GM13977 (cell line): ENCODE results near the gene RIPK3.
A peak's percentile ranks its signal among the peaks of the same experiment; 100 is the strongest.

ENCODE experiments used
- DNase-seq: peaks from one replicate; pipeline ENCODE4 v3.0.0; 2012; ENCODE audit warnings: low spot score
- in situ Hi-C: fragments of 300-500 bp; cut with MboI; formaldehyde crosslinking; loops from one replicate; pipeline ENCODE4 v1.12.0; 2022; ENCODE audit warnings: low sequenced_read_pairs, low pct_unique_long_range_greater_than_20kb, mixed read lengths, inconsistent platforms; ENCODE audit not compliant: unreplicated experiment
- TF ChIP-seq, protein P1 (sequence below): IDR thresholded peaks from 2 replicates; pipeline ENCODE4 v1.5.1; 2012; ENCODE audit warnings: mild to moderate bottlenecking, control low read depth; ENCODE audit not compliant: insufficient read depth; ENCODE audit errors: extremely low read depth, missing control alignments

RIPK3 gene

DNA sequence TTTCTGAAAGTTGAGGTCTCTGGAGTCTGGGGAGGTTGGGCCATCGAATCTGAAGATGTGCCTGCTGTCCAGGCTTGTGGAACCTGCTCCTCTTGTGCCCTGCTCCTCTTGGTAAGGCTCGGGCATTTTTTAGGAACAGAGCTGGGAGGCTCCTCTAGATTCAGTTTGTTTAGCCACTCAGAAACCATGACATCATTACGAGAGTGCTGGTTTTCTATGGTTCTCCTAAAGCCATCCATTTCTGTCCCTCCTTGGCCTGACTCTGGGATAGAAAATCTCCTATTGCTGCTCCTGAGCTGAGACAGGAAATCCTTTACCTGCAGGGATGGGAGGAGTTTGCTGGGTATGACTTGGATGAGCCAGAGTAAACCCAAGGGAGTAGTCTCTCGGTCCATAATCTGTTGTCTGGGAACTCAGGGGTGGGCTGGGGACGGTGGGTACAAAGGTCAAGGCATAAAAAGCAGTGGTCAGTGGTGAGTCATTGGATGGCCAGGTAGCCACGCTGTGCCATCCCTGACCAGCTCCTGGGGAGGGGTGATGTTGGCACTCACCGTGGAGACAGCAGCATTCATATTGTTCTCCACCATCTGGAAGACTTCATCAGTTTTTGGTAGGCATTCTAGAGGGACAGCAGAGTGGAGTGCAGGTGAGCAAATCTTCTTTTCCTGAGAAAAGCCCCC lies 2.5 kb downstream of the RIPK3 start:
- peak; percentile 5 for DNase-seq
- TF ChIP-seq, protein P1, sequence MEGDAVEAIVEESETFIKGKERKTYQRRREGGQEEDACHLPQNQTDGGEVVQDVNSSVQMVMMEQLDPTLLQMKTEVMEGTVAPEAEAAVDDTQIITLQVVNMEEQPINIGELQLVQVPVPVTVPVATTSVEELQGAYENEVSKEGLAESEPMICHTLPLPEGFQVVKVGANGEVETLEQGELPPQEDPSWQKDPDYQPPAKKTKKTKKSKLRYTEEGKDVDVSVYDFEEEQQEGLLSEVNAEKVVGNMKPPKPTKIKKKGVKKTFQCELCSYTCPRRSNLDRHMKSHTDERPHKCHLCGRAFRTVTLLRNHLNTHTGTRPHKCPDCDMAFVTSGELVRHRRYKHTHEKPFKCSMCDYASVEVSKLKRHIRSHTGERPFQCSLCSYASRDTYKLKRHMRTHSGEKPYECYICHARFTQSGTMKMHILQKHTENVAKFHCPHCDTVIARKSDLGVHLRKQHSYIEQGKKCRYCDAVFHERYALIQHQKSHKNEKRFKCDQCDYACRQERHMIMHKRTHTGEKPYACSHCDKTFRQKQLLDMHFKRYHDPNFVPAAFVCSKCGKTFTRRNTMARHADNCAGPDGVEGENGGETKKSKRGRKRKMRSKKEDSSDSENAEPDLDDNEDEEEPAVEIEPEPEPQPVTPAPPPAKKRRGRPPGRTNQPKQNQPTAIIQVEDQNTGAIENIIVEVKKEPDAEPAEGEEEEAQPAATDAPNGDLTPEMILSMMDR = no peak
- in situ Hi-C loops = loop anchor here (25.0 kb wide), 1 partner anchor 325 kb away; no protein-coding TSS in a partner anchor

DNA sequence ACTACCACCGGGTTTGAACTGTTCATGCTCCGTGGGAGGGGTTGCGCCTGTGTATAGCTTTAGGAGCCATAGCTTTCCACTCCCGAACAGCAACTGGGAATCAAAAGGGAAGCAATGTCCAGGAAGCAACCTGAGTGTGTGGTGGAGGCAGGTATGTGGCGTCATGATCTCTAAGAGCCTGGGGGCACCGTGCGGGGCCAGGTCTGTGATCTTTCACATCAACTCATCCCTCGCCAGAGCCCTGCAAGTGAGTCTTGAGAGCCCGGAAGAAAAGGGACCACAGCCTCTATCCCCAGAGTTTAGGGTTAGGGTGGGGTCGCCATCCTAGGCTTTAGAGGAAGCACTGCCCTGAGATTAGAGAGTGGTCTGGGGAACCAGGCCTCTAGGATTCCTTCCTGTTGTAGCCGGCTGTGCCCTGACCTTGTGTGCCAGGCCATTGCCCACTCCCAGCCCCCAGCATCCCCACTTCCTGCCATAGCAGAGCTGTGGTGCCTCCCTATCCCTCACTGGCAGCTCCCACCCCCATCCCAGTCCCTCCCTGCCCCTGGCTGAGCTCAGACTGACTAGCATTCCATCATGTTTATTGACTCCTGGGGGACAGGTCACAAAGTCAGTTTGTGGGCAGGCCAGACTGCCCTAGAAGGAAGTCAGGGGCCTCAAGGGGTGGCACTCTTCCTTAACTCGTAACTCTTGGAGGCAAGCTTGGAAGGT lies 4.2 kb downstream of the RIPK3 start:
- TF ChIP-seq, protein P1 = no peak
- peak; percentile 8 for DNase-seq
- in situ Hi-C loops = loop anchor here (25.0 kb wide), 1 partner anchor 327 kb away; no protein-coding TSS in a partner anchor

DNA sequence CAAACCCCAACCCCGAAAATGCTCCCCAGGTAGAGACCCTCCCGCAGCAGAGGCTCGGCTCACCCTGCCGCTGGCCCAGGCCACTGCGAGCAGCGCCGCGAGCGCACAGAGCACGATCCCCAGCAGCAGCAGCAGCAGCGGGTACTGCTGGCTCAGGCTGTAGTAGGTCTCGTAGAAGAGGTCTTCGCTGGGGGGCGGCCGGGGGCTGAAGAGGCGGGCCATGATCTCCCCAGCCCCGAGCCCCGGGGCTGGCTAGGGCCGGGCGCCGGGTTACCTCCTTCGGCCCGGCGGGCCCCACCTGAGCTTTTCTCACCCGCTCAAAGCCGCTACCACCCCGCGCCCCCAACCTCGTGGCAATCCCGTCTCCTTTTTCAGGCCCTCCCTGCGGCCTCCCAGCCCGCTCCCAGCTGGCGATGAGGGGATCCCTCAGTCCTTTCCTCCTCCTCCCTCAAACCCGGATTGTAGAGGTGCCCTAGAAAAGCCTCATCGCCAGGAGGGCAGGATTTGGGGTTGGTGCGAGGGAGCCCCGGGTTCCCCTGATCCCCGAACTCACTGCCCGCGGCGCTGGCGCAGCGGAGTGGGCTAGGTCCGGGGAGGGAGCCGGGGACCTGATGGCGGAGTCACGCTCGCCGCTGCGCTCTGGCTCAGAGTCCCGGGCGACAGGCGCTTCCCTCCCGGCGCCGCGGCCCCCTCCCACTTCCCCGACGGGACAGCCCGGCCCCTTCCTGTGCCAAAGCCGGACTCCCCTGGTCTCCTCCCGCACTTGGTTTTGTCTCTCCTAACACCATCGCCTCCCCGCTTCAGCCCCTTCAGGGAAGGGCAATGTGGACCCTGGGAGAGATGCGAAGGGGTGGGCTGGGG lies 5.1 kb downstream of the RIPK3 start, which contains the start of gene ADCY4:
TSS of gene ADCY4 (minus strand) at position 641 of the 861 bp plus-strand sequence. CDS start at position 222, 419 bp downstream.
- TF ChIP-seq, protein P1 = peak; percentile 0
- no peak for DNase-seq

DNA sequence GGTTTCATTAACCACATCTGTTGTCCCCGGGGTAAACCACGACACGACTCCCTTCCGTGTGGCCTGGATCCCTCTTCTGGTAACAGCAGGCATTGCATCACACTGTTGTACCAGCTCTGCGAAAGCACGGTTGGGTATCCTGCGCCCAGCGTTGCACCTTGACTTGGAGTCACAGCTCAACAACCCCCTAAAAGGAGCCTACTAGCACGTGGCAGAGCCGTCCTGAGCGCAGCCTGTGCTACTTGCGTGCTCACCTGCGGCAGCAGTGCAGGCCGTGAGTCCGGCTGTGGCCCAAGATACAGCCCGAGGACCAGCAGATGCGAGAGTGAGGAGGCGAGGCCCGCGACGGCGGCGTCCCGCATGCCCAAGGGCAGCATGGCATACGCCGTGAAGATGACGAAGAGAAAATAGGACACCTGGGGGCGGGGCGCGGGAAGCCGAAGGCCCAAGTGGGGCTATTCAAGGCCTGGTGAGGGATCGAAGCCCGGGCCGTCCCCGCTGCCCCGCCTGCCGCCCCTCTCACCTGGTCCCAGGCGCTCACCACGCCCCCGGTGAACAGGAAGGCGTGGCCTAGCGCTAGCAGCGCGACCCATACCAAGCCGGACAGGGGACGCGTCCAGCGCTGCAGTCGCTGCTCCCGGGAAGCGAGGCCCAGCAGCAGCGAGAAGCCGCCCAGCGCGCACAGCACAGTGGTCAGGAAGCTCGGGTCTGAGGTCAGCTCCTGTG lies 7.4 kb downstream of the RIPK3 start:
- in situ Hi-C loops = loop anchor here (5.0 to 25.0 kb wide), 2 partner anchors 105 to 330 kb away; no protein-coding TSS in a partner anchor
- TF ChIP-seq, protein P1 = peak; percentile 75
- DNase-seq = peak; percentile 94

More for the DNA sequence above, 5.1 kb downstream of the RIPK3 start, which contains the start of gene ADCY4:
- in situ Hi-C loops = loop anchor here (5.0 to 25.0 kb wide), 2 partner anchors 103 to 328 kb away; no protein-coding TSS in a partner anchor

DNA sequence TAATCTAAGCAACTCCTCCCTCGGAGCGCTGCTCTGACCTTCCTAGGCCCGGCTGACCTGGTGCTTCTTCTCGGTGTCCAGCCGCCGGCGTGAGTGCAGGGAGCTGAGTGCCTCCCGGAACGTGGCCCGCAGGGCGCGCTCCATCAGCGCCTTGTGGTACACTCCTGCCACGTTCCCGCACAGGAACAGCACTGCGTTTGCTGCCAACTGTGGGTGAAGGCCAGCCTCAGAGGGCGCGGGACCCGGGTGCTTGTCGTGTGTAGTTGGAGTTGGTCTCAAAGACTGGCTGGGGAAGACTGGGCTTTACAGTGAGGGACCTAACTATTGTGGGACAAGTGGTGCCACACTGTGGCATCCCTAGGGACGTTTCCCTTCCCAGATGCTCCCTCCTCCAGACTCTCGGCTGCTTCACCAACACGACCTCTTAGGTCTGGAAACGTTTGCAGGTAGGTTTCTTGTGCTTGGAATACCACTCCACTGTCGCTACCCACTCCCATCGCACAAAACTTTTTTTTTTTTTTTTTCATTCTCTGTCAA lies 8.0 kb downstream of the RIPK3 start:
- DNase-seq = no peak
- TF ChIP-seq, protein P1 = no peak
- in situ Hi-C loops = loop anchor here (5.0 to 25.0 kb wide), 2 partner anchors 106 to 331 kb away; no protein-coding TSS in a partner anchor
